ENCODE data around the gene RAB10. TPM values are rescaled to one million over a fixed set of nuclear protein-coding genes. Genes with fewer than 3 reads are reported as not detected.

RAB10 gene
- total and polyA plus RNA-seq, 2 of the 13 experiments (the other 11 are each of a cell fraction or from before 2014, with no cell fraction given) = 48.2 to 120 TPM

DNA sequence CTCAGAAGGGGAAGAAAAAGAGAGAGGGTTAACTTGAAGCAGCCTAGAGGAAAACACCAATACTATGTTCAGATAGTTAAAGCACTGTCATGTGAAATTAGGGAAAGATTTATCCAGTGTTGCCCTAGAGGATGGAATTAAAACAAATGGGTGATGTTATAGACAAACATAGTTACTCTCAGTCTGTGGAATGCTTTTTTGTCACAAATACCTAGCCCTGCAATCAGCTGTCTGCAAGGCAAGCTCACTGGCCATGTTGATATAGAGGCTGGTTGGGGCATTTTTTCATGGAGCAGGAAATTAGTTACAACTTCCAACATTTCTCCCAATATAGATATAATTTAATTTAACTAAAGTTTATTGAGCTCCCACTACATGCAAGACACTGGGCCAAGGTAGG lies 8.4 kb upstream of the RAB10 start (continued):
- TF ChIP-seq, protein P1, sequence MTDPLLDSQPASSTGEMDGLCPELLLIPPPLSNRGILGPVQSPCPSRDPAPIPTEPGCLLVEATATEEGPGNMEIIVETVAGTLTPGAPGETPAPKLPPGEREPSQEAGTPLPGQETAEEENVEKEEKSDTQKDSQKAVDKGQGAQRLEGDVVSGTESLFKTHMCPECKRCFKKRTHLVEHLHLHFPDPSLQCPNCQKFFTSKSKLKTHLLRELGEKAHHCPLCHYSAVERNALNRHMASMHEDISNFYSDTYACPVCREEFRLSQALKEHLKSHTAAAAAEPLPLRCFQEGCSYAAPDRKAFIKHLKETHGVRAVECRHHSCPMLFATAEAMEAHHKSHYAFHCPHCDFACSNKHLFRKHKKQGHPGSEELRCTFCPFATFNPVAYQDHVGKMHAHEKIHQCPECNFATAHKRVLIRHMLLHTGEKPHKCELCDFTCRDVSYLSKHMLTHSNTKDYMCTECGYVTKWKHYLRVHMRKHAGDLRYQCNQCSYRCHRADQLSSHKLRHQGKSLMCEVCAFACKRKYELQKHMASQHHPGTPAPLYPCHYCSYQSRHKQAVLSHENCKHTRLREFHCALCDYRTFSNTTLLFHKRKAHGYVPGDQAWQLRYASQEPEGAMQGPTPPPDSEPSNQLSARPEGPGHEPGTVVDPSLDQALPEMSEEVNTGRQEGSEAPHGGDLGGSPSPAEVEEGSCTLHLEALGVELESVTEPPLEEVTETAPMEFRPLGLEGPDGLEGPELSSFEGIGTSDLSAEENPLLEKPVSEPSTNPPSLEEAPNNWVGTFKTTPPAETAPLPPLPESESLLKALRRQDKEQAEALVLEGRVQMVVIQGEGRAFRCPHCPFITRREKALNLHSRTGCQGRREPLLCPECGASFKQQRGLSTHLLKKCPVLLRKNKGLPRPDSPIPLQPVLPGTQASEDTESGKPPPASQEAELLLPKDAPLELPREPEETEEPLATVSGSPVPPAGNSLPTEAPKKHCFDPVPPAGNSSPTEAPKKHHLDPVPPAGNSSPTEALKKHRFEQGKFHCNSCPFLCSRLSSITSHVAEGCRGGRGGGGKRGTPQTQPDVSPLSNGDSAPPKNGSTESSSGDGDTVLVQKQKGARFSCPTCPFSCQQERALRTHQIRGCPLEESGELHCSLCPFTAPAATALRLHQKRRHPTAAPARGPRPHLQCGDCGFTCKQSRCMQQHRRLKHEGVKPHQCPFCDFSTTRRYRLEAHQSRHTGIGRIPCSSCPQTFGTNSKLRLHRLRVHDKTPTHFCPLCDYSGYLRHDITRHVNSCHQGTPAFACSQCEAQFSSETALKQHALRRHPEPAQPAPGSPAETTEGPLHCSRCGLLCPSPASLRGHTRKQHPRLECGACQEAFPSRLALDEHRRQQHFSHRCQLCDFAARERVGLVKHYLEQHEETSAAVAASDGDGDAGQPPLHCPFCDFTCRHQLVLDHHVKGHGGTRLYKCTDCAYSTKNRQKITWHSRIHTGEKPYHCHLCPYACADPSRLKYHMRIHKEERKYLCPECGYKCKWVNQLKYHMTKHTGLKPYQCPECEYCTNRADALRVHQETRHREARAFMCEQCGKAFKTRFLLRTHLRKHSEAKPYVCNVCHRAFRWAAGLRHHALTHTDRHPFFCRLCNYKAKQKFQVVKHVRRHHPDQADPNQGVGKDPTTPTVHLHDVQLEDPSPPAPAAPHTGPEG (CRISPR knock-in tag; IDR thresholded peaks at IDR 0.05) = no peak
- TF ChIP-seq JDP2 (CRISPR knock-in tag; IDR thresholded peaks at IDR 0.05; ENCODE audit: borderline replicate concordance) (no peak), PRPF4 (IDR thresholded peaks at IDR 0.05; ENCODE audit: low read depth, low read length, poor library complexity, severe bottlenecking) (no peak), TARDBP (CRISPR knock-in tag; IDR thresholded peaks at IDR 0.05) (no peak), FOXA1 (IDR thresholded peaks at IDR 0.05) (no peak), FOXA1 (CRISPR knock-in tag; IDR thresholded peaks at IDR 0.05) (no peak), PHF8 (CRISPR knock-in tag; IDR thresholded peaks at IDR 0.05) (no peak)
- TF ChIP-seq, protein P2, sequence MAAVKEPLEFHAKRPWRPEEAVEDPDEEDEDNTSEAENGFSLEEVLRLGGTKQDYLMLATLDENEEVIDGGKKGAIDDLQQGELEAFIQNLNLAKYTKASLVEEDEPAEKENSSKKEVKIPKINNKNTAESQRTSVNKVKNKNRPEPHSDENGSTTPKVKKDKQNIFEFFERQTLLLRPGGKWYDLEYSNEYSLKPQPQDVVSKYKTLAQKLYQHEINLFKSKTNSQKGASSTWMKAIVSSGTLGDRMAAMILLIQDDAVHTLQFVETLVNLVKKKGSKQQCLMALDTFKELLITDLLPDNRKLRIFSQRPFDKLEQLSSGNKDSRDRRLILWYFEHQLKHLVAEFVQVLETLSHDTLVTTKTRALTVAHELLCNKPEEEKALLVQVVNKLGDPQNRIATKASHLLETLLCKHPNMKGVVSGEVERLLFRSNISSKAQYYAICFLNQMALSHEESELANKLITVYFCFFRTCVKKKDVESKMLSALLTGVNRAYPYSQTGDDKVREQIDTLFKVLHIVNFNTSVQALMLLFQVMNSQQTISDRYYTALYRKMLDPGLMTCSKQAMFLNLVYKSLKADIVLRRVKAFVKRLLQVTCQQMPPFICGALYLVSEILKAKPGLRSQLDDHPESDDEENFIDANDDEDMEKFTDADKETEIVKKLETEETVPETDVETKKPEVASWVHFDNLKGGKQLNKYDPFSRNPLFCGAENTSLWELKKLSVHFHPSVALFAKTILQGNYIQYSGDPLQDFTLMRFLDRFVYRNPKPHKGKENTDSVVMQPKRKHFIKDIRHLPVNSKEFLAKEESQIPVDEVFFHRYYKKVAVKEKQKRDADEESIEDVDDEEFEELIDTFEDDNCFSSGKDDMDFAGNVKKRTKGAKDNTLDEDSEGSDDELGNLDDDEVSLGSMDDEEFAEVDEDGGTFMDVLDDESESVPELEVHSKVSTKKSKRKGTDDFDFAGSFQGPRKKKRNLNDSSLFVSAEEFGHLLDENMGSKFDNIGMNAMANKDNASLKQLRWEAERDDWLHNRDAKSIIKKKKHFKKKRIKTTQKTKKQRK (IDR thresholded peaks at IDR 0.05; ENCODE audit: low read length) = no peak
- TF ChIP-seq, protein P3, sequence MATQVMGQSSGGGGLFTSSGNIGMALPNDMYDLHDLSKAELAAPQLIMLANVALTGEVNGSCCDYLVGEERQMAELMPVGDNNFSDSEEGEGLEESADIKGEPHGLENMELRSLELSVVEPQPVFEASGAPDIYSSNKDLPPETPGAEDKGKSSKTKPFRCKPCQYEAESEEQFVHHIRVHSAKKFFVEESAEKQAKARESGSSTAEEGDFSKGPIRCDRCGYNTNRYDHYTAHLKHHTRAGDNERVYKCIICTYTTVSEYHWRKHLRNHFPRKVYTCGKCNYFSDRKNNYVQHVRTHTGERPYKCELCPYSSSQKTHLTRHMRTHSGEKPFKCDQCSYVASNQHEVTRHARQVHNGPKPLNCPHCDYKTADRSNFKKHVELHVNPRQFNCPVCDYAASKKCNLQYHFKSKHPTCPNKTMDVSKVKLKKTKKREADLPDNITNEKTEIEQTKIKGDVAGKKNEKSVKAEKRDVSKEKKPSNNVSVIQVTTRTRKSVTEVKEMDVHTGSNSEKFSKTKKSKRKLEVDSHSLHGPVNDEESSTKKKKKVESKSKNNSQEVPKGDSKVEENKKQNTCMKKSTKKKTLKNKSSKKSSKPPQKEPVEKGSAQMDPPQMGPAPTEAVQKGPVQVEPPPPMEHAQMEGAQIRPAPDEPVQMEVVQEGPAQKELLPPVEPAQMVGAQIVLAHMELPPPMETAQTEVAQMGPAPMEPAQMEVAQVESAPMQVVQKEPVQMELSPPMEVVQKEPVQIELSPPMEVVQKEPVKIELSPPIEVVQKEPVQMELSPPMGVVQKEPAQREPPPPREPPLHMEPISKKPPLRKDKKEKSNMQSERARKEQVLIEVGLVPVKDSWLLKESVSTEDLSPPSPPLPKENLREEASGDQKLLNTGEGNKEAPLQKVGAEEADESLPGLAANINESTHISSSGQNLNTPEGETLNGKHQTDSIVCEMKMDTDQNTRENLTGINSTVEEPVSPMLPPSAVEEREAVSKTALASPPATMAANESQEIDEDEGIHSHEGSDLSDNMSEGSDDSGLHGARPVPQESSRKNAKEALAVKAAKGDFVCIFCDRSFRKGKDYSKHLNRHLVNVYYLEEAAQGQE (IDR thresholded peaks at IDR 0.05; ENCODE audit: borderline replicate concordance in 1 of 2, low read depth in 1 of 2, low read length in 2 of 2) = no peak
- TF ChIP-seq, protein P4, sequence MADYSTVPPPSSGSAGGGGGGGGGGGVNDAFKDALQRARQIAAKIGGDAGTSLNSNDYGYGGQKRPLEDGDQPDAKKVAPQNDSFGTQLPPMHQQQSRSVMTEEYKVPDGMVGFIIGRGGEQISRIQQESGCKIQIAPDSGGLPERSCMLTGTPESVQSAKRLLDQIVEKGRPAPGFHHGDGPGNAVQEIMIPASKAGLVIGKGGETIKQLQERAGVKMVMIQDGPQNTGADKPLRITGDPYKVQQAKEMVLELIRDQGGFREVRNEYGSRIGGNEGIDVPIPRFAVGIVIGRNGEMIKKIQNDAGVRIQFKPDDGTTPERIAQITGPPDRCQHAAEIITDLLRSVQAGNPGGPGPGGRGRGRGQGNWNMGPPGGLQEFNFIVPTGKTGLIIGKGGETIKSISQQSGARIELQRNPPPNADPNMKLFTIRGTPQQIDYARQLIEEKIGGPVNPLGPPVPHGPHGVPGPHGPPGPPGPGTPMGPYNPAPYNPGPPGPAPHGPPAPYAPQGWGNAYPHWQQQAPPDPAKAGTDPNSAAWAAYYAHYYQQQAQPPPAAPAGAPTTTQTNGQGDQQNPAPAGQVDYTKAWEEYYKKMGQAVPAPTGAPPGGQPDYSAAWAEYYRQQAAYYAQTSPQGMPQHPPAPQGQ (CRISPR knock-in tag; IDR thresholded peaks at IDR 0.05; ENCODE audit: borderline replicate concordance) = no peak
- TF ChIP-seq, protein P5, sequence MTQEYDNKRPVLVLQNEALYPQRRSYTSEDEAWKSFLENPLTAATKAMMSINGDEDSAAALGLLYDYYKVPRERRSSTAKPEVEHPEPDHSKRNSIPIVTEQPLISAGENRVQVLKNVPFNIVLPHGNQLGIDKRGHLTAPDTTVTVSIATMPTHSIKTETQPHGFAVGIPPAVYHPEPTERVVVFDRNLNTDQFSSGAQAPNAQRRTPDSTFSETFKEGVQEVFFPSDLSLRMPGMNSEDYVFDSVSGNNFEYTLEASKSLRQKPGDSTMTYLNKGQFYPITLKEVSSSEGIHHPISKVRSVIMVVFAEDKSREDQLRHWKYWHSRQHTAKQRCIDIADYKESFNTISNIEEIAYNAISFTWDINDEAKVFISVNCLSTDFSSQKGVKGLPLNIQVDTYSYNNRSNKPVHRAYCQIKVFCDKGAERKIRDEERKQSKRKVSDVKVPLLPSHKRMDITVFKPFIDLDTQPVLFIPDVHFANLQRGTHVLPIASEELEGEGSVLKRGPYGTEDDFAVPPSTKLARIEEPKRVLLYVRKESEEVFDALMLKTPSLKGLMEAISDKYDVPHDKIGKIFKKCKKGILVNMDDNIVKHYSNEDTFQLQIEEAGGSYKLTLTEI (CRISPR knock-in tag; conservative IDR thresholded peaks at IDR 0.05) = no peak

All from HepG2 (cell line).